AG09309 (cell line): ENCODE measurements around the gene USO1.

Source experiments
- DNase-seq: peaks from one replicate; pipeline ENCODE4 v3.0.0-alpha.2; 2010; ENCODE audit warnings: low read depth
- H3K4me3 ChIP-seq: 2 replicates; pipeline ENCODE4 v1.5.1; 2011; ENCODE audit warnings: mild to moderate bottlenecking, low read depth, low read length, moderate library complexity; ENCODE audit not compliant: control insufficient read depth
- CTCF ChIP-seq: IDR thresholded peaks from 2 replicates; pipeline ENCODE4 v1.5.1; 2011; ENCODE audit warnings: mild to moderate bottlenecking, low read depth, low read length, inconsistent platforms; ENCODE audit not compliant: insufficient read depth, control insufficient read depth; ENCODE audit errors: missing control alignments

The USO1 gene

GRCh38 chr4:75745161-75745560 is 20.8 kb downstream of the USO1 start:
- no peak for TF ChIP-seq CTCF
- H3K4me3 ChIP-seq = no peak overlapping the region
- no peak for DNase-seq

- no peak for DNase-seq
- no peak overlapping the region for H3K4me3 ChIP-seq
- TF ChIP-seq CTCF = no peak
Observed at GRCh38 chr4:75745721-75746199, 21.4 kb downstream of the USO1 start.

- no peak for TF ChIP-seq CTCF
- DNase-seq = no peak
- H3K4me3 ChIP-seq = no peak overlapping the region
Observed at GRCh38 chr4:75752637-75753036, 28.3 kb downstream of the USO1 start.

- H3K4me3 ChIP-seq = no peak overlapping the region
- TF ChIP-seq CTCF = no peak
- peak; percentile 4 for DNase-seq
Observed at GRCh38 chr4:75769036-75769435, 44.7 kb downstream of the USO1 start.

- no peak for DNase-seq
- H3K4me3 ChIP-seq = no peak overlapping the region
- TF ChIP-seq CTCF = no peak
Observed at GRCh38 chr4:75771607-75772006, 47.2 kb downstream of the USO1 start.

- DNase-seq = no peak
- no peak for TF ChIP-seq CTCF
Observed at GRCh38 chr4:75777589-75777988, 53.2 kb downstream of the USO1 start.

More at GRCh38 chr4:75777589-75777988, 53.2 kb downstream of the USO1 start:
- no peak overlapping the region for H3K4me3 ChIP-seq
